HG02884 (cell line): ENCODE results near the gene SEC31B.

Experiments
- ATAC-seq: cut with Tn5 transposase; IDR thresholded peaks from one replicate; pipeline ENCODE4 v1.9.1; 2021; ENCODE audit warnings: mild to moderate bottlenecking, moderate library complexity; ENCODE audit not compliant: unreplicated experiment

Gene SEC31B

GRCh38 chr10:100528921-100529474 is 9.3 kb upstream of the SEC31B start:
- ATAC-seq = no peak

DNA sequence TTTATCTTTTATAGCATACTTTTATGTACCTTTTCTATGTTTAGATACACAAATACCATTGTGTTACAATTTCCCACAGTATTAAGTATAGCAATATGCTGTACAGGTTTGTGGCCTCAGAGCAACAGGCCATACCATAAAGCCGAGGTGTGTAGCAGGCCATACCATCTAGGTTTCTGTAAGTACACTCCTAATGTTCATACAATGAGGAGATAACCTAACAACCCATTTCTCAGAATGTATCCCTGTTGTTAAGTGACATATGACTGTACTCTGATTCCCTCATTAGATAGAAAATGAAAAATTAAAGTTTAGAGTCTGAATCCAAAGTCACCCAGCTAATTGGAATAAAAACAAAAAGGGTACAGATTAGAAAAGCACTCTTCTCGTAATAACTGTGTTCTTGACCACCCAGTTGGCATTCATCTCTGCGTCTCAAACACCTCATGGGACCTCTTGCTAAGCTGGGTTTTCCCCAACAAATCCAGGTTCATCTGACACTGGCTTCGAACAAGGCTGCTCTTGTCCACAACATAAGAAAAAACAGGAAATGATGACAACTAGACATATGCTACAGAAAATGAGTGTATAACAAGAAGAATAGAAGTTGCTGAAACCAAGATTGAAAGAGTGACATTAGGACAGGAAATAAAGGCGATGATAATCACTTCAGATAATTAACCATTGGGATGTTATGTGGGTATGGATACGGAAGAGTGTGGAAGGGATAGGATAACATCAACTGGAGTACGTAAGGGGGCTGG is 8.6 kb upstream of the SEC31B start:
- no peak for ATAC-seq

DNA sequence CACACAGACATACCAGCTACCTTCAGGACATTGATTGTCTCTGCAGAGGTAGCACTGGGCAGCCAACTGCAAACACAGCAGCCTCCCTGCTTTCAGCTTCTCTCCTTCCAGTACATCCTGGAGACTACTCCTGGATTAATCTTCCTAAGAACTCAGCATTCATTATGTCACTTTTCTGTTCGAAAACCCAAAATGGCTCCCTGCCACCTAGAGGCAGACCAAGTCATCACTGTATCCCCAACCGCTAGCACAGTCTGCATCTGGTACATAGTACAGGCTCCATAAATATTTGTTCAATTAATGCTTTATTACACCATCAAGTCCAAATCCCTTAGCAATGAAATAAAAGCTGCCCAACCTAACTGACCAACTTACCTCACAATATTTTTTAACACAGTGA is 5.0 kb upstream of the SEC31B start:
- ATAC-seq = no peak

DNA sequence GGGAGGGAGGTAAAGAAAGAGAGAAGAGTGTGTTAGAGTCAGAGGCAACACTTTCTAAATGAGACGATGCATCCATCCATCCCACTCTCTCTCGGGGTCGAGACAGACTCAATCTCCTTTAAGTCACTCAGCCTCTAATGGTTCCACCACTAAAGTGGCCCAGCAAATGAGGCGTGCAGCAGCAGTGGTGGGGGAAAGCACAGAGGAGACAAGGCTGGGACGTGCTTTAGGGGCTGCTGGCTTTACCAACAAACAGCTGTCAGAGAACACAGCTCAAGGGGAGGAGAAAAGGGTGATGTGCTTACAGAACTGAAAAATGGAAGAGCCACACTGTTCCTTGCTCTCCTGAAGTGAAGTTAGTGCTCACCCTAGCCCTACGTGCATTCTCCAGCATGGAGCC is 4.5 kb upstream of the SEC31B start:
- ATAC-seq = no peak

GRCh38 chr10:100522945-100523344 is 3.3 kb upstream of the SEC31B start:
- no peak for ATAC-seq

GRCh38 chr10:100522107-100522801 is 2.6 kb upstream of the SEC31B start:
- no peak for ATAC-seq

DNA sequence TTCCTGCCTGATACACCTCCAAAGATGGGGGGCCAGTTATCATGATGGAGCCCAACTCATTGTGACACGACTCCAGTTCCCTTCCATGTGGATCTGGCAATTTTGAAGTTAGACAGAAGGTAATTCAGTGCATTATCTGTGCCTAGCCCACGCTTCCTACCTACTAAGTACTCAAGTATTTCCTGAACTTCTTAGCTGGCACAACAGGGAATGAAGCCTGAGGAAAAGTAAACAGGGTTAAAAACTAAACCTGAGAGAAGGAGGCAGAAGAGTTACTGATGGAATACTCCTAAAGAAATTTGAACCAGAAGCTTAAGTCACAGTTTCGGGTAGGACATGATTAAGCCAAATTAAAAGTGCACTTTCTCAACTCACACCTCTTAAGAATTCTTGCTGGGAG is 1.1 kb upstream of the SEC31B start:
- no peak for ATAC-seq

DNA sequence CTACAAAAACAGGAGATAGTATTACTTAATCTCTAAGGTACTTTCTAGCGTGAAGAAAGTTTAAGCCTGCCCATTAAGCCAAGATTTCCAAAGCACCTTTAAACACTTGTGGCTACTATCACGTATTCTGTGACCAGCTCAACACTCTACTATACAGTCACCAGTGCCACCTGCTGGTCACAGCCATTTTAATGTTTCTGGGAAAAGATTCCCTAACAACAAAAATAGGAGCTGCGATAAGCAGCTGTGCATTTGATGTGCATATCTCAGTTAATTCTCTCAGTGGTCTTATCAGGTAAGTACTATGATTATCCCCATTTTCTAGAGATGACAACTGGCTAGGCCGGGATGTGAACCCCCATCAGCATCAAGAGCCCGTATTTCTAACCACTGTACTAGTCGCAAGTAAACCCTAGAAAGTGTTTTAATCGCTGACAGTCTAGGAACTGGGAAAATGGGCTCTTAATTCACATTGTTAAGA is 860 bp downstream of the SEC31B start:
- no peak for ATAC-seq

DNA sequence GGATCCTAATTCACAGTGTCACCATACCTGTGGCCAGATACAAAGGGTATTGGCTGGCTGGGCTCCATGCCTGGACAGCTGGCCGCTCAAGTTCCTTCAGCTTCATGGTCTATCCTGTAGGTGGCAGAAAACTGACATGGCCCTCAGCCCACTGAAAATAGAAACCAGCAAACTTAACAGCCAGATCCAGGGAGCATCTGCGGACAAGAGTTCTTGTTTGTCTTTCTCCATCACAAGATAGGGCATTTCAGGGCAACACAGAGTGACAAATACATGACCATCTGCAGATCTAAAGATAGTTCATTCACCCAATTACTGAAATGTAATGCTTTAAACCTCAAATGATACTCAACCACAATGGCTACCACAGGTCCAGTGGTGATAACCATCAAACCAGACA is 2.8 kb downstream of the SEC31B start:
- no peak for ATAC-seq

DNA sequence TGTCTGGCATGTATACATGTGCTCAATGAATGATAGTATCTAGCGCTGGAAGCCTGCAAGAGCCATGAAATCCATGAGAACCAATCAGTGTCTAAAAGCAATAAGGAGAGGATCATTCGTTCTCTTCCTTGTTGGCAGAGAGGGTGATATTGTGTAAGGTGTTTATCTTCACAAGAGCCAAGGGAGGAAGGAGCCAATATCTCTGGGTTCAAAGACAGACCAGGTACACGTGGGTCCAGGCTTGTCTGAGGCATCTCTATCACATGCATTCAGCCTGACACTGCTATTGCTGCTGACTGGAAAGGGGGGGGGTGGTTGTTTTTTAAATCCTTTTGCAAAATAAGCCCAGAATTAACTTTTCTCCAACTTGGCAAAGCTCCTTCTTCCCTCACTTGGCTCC is 4.0 kb downstream of the SEC31B start:
- ATAC-seq = no peak

- ATAC-seq = no peak
Observed at GRCh38 chr10:100510533-100511308, 8.9 kb downstream of the SEC31B start.

- ATAC-seq = no peak
Observed at GRCh38 chr10:100509241-100509840, 10.3 kb downstream of the SEC31B start.

GRCh38 chr10:100508691-100509150 is 10.9 kb downstream of the SEC31B start:
- ATAC-seq = no peak

- no peak for ATAC-seq
Observed at GRCh38 chr10:100508266-100508665, 11.4 kb downstream of the SEC31B start.

DNA sequence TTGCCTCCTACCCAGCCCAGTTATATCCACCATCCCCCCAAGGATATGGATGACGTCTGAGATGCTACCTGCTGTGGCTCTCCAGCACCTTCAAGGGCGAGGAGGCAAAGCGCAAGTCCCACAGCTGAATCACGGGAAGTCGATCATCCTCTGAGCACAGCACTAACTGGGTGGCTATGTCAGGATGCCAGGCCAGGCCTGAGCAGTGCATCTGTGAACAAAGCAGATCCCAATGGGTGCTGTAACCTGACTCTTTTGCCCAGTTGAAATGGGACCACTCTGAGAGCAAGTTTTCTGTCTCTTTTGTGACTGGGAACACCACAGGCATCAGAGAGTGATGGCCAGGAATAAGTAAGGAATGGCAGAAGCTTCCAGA is 12.3 kb downstream of the SEC31B start:
- no peak for ATAC-seq

- ATAC-seq = no peak
Observed at GRCh38 chr10:100506596-100507356, 12.9 kb downstream of the SEC31B start.

DNA sequence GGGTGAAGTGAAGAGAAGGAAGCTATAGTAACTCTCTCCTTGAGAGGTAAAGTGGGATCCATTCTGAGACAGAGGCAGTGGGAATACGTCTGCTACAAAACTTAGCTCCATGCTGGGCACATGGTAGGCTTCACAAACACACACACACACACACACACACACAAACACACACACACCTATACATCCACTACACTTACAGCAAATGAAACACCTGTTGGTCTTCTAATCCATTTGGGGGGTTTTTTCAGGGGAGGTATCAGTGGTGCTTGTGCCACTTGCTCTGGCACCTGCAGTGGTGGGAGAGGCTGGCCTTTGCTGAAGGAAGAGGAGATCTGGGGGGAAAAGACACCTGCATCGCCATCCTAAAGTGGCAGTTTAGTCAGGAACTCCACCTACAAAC is 14.5 kb downstream of the SEC31B start:
- no peak for ATAC-seq

GRCh38 chr10:100504096-100504495 is 15.6 kb downstream of the SEC31B start:
- ATAC-seq = no peak

DNA sequence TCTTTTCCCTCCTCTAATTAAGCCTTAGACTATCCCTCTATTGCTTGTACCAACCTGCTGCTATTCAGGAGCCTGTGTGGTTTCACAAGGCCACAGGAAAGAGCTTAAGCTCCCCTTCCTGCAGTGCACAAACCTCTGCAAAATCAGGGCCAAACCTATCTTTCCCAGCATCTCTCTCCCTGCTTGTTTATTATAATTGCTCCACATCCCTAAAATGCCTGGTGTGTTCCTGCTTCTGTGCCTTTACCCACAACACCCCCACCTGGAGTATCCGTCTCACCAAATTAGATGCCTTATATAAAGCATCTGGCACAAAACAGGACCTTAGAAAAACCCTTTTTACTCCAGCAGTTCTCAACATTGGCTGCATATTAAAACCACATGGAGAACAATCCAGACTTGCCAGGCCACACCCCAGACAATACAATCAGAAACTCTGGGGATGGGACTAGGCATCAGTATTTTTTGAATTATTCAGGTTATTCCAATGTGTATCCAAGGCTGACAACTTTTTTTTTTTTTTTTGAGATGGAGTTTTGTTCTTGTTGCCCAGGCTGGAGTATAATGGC is 16.7 kb downstream of the SEC31B start:
- no peak for ATAC-seq

GRCh38 chr10:100501423-100501822 is 18.2 kb downstream of the SEC31B start:
- no peak for ATAC-seq
